ENCODE data around the gene SSBP3.

The SSBP3 gene

DNA sequence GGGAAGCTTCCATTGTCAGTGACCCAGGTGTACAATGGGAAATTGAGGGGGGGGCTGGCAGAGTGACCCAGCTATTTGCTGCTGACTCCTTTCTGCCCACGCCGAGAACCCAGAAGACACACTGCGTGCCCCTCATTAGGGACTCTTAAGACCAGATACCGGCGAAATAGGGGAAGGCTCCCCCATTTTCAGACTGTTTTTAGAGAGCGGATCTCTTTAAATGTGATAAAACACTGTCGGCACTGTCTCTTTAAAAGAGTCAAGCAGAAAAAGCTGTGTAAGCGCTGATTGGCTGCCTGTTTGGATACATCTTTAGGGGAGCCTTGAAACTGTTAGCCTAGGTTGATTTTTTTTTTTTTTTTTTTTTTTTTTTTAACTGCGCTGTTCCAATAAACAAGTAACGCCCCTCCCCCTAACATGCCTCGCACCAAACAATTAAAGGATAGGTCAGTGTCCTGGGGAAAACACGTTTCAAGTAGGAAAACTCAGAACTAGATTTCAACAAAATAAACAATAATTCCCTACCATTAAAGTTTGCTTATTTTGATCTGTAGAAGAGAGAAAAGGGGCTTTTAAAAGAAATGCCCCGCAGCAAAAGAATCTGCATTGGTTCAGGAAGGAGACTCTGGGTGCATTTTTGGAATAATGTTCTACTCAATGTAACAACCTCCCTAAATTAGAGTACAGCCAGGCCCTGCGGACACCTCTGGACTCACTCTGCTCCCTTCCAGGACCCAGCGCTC, 1.4 kb upstream of the SSBP3 start:
- peaks cover 38% of the 10 kb centered on the region for H3K4me1 ChIP-seq (ENCODE audit: insufficient read depth, low read length)
- H2AFZ ChIP-seq (ENCODE audit: low read depth, low read length) = peak overlapping the region; percentile 62
- no peaks in the 10 kb centered on the region for H3K27me3 ChIP-seq (ENCODE audit: insufficient read depth, low read length)
- H3K36me3 ChIP-seq (ENCODE audit: insufficient read depth, low read length) = peaks cover 19% of the 10 kb centered on the region
- no peaks in the 10 kb centered on the region for H3K9me3 ChIP-seq (ENCODE audit: low read length)
- peak overlapping the region; percentile 74 for H3K4me3 ChIP-seq (ENCODE audit: low read length)

DNA sequence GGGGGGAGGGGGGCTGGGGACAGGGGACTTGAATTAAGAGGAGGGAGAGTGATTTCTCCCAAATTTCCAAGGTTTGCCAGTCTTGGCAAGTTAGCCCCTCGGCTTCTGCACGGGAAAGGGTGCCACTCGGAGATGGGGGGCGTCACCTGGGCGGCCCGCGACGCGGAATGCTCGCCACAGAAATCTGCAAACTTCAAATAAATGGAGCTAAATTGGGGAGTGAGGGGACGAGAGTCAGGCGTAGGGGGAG, 885 bp upstream of the SSBP3 start:
- H3K4me3 ChIP-seq (ENCODE audit: low read length) = peak overlapping the region; percentile 74
- H3K36me3 ChIP-seq (ENCODE audit: insufficient read depth, low read length) = peaks cover 23% of the 10 kb centered on the region
- H3K4me1 ChIP-seq (ENCODE audit: insufficient read depth, low read length) = peaks cover 43% of the 10 kb centered on the region
- H3K9me3 ChIP-seq (ENCODE audit: low read length) = no peaks in the 10 kb centered on the region
- peak overlapping the region; percentile 62 for H2AFZ ChIP-seq (ENCODE audit: low read depth, low read length)
- no peaks in the 10 kb centered on the region for H3K27me3 ChIP-seq (ENCODE audit: insufficient read depth, low read length)

DNA sequence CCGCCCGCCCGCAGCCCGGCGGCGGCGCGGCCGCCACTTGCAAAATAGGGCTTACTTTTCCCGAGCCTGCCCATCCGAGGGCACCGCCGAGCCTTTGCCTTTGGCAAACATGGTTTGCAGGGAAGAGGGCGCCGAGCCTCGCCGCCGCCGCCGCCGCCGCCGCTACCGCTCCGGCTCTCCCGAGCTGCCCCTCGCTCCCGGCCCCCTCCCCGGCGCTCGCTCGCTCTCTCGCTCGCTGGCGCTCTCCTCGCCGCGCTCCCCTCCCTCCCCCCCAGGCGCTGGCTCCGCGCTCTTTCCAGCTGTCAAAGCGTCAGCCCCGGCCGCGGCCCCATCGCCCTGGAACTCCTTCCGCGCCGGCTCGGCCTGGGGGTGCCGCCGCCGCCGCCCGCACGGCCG, 298 bp downstream of the SSBP3 start:
- Histone ChIP-seq H3K36me3 (ENCODE audit: insufficient read depth, low read length) (peaks cover 35% of the 10 kb centered on the region), H3K27me3 (ENCODE audit: insufficient read depth, low read length) (no peaks in the 10 kb centered on the region), H2AFZ (ENCODE audit: low read depth, low read length) (no peak overlapping the region), H3K4me3 (ENCODE audit: low read length) (peak overlapping the region; percentile 97), H3K9me3 (ENCODE audit: low read length) (no peaks in the 10 kb centered on the region), H3K4me1 (ENCODE audit: insufficient read depth, low read length) (peaks cover 49% of the 10 kb centered on the region)

DNA sequence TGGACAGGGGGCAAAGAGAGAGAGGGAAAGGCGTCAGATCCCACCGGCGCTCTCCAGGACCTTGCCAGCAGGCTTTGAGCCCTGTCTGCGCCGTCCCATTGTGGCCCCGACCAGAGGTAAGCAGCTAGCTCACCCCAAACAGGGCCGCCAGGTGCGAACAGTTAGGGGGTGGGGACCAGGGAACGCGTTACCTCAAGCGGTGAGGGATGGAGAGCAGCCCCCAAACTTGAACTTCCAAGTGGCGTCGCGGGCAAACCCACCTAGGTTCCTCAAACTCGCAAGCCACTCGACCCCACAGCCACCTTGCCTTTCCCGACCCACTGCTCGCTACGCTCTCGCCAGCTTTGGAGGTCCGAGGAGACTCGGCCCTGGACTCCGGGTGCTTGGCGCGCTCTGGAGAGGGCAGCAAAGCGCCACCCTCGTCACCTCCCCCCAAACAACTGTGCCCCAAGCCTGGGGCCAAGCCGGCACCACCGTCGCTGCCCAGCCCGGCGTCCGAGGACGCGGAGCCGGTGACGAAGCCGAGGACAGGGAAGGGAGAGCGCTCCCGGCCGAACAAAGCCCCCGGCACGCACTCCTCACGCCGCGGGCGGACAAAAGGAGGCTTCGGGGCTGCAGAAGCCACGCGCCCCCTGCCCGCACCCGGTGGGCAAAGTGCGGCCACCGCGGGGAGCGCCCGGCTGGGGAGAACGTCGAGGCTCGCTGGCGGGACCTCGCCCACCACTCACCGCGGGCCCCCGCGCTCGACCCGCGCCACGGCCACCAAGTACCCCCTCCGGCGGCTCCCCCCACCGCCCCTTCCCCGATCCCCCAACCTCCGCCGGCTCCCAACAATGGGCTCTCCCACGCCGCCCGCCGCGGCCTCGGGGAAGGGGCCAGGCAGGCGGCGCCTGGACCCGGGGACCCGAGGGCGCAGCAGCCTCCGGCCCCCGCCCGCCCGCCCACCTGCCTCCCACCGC, 976 bp downstream of the SSBP3 start:
- Histone ChIP-seq H2AFZ (ENCODE audit: low read depth, low read length) (no peak overlapping the region), H3K27me3 (ENCODE audit: insufficient read depth, low read length) (no peaks in the 10 kb centered on the region), H3K36me3 (ENCODE audit: insufficient read depth, low read length) (peaks cover 41% of the 10 kb centered on the region), H3K4me3 (ENCODE audit: low read length) (peak overlapping the region; percentile 97), H3K4me1 (ENCODE audit: insufficient read depth, low read length) (peaks cover 53% of the 10 kb centered on the region), H3K9me3 (ENCODE audit: low read length) (no peaks in the 10 kb centered on the region)

DNA sequence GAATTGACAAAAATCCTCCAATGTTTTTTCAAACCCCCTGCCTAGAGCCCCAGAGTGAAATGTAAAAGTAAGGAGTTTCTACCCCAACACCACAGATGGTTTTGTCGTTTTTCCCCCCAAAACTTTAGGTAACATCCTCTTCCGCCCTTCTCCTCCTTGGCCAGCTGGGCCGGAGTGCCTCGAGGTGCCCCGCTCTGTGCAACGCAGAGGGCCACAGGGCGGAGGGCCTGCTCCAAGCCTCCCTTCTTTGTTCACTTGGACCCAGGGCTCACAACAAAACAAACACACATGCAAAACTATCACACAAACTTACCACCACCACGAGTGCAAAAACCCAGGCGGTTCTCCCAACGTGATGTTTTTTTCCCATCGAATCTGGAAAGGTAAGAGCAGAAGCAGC, 1.9 kb downstream of the SSBP3 start:
- Histone ChIP-seq H2AFZ (ENCODE audit: low read depth, low read length) (no peak overlapping the region), H3K4me3 (ENCODE audit: low read length) (peak overlapping the region; percentile 97), H3K27me3 (ENCODE audit: insufficient read depth, low read length) (no peaks in the 10 kb centered on the region), H3K9me3 (ENCODE audit: low read length) (no peaks in the 10 kb centered on the region), H3K4me1 (ENCODE audit: insufficient read depth, low read length) (peaks cover 53% of the 10 kb centered on the region), H3K36me3 (ENCODE audit: insufficient read depth, low read length) (peaks cover 51% of the 10 kb centered on the region)

DNA sequence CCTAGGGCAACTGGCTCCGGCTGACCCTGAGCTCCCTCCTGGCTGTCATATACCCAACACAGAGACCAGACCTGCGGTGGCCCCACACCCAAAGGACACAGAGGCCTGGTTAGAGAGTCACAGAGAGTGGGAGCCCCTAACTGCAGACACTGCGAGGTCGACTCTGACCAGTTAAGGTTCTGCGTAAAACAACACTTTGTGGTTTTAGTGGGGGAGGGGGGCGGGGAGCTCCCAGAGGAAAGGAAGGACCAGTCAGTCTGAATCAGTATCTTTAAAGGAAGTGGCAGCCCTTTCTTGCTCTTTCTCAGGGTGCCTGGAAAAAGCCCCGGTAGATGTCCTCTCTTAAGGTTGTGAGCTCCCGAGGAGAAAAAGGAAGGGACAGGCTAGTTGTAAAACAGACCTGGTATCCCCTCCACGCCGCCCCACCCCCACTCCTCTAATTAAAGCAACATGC, 2.4 kb downstream of the SSBP3 start:
- Histone ChIP-seq H3K36me3 (ENCODE audit: insufficient read depth, low read length) (peaks cover 55% of the 10 kb centered on the region), H3K4me3 (ENCODE audit: low read length) (peak overlapping the region; percentile 97), H3K4me1 (ENCODE audit: insufficient read depth, low read length) (peaks cover 53% of the 10 kb centered on the region)

DNA sequence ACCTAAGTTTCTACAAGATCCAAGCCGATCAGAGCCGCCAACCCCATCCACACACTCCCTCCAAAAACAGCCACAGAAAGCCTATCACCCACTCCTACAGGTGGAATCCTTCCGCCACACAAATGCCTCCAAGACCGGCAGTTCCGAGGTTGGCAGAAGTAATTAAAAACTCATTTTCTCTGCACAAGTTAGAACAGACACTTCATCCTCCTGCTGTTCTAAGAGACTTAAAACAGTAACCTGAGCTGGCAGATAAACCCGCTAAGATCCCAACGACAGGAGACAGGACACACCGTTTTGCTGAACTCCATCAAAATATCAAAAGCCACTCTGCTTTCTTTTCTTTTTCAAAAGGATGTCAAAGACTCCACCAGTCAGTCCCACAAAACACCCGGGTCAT, 2.8 kb downstream of the SSBP3 start:
- H3K9me3 ChIP-seq (ENCODE audit: low read length) = no peaks in the 10 kb centered on the region
- peaks cover 49% of the 10 kb centered on the region for H3K4me1 ChIP-seq (ENCODE audit: insufficient read depth, low read length)
- H2AFZ ChIP-seq (ENCODE audit: low read depth, low read length) = no peak overlapping the region
- no peaks in the 10 kb centered on the region for H3K27me3 ChIP-seq (ENCODE audit: insufficient read depth, low read length)
- peaks cover 60% of the 10 kb centered on the region for H3K36me3 ChIP-seq (ENCODE audit: insufficient read depth, low read length)
- peak overlapping the region; percentile 97 for H3K4me3 ChIP-seq (ENCODE audit: low read length)

More for the DNA sequence above, 2.4 kb downstream of the SSBP3 start:
- Histone ChIP-seq H3K27me3 (ENCODE audit: insufficient read depth, low read length) (no peaks in the 10 kb centered on the region), H2AFZ (ENCODE audit: low read depth, low read length) (no peak overlapping the region), H3K9me3 (ENCODE audit: low read length) (no peaks in the 10 kb centered on the region)

DNA sequence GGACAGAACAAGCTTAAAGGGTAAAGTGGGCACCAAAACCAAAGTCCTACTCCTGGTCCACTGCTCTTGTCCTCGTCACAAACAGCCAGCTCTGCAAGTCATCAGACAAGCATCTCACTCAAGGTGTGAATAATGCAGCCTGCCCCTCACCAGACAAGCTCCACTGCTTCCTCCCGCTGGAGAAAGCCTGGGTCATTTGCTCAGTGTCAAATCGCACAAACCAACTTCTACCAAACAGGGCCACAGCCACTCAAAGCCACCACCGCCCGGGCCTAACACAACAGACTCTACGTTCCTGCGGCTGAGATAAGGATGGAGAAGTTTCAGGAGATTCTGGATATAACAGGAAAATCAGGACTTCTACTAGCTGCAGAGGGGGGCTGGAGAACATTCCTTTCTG, 3.3 kb downstream of the SSBP3 start:
- H3K36me3 ChIP-seq (ENCODE audit: insufficient read depth, low read length) = peaks cover 65% of the 10 kb centered on the region
- H3K4me3 ChIP-seq (ENCODE audit: low read length) = peak overlapping the region; percentile 97
- H2AFZ ChIP-seq (ENCODE audit: low read depth, low read length) = no peak overlapping the region

DNA sequence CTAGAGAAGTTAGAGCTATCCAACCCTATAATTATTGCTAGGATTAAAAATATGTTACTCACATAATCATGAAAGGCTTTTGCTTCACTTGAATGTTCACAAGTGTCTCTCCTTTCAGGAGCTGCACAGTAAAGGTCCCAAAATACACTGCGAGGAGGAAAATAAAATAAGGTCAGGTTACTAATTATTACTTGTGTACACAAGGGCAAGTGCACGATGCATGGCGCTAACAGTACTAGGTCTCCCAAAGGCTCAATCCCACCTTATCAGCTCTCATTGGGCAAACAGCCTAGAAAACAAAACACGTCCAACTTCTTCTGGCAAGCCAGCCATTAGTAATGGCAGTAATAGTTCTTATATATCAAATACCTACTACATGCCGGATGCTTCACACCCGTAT, 4.4 kb downstream of the SSBP3 start:
- no peaks in the 10 kb centered on the region for H3K27me3 ChIP-seq (ENCODE audit: insufficient read depth, low read length)
- no peak overlapping the region for H2AFZ ChIP-seq (ENCODE audit: low read depth, low read length)
- no peak overlapping the region for H3K4me3 ChIP-seq (ENCODE audit: low read length)
- H3K36me3 ChIP-seq (ENCODE audit: insufficient read depth, low read length) = peaks cover 76% of the 10 kb centered on the region
- peaks cover 38% of the 10 kb centered on the region for H3K4me1 ChIP-seq (ENCODE audit: insufficient read depth, low read length)
- no peaks in the 10 kb centered on the region for H3K9me3 ChIP-seq (ENCODE audit: low read length)

More for the DNA sequence above, 3.3 kb downstream of the SSBP3 start:
- H3K27me3 ChIP-seq (ENCODE audit: insufficient read depth, low read length) = no peaks in the 10 kb centered on the region
- H3K4me1 ChIP-seq (ENCODE audit: insufficient read depth, low read length) = peaks cover 44% of the 10 kb centered on the region
- no peaks in the 10 kb centered on the region for H3K9me3 ChIP-seq (ENCODE audit: low read length)

DNA sequence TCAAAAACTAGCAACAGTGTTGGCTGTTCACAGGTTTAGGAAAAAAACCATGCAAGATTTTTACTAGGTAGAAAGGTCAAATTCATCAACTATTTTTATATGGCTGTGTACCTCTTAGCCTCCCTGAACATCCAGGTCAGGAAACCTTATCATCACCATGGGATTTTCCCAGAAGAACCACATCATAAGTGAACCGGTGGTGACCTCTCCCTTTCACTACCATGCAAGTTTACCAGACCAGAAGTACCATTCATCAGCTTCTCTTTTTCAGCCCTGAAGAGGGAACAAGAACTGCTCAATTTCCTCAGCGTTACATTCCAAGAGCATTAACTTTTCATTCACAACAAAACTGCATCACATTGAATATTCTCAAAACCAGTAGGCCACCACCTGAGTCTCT, 5.9 kb downstream of the SSBP3 start:
- no peak overlapping the region for H2AFZ ChIP-seq (ENCODE audit: low read depth, low read length)
- H3K27me3 ChIP-seq (ENCODE audit: insufficient read depth, low read length) = no peaks in the 10 kb centered on the region
- H3K36me3 ChIP-seq (ENCODE audit: insufficient read depth, low read length) = peaks cover 88% of the 10 kb centered on the region
- no peaks in the 10 kb centered on the region for H3K9me3 ChIP-seq (ENCODE audit: low read length)
- H3K4me3 ChIP-seq (ENCODE audit: low read length) = no peak overlapping the region
- H3K4me1 ChIP-seq (ENCODE audit: insufficient read depth, low read length) = peaks cover 38% of the 10 kb centered on the region

DNA sequence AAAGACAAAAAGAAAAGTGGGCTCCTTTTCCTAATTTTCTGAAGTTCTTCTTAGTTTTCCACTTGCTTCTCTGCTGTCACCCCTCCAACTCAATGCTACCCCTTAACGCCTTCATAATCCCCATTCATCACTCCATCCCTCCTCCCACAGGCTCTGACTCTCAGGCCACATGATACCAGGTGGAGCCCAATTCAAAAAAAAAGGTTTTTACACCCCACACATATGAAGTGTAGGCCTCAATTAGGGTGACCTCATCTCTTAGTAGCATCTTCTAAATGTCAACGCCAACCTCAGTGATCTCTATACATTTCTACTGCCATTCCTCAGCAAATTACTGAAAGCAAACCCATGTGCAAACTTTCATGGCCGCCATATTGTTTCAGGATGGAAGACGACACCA, 6.4 kb downstream of the SSBP3 start:
- H2AFZ ChIP-seq (ENCODE audit: low read depth, low read length) = no peak overlapping the region
- H3K36me3 ChIP-seq (ENCODE audit: insufficient read depth, low read length) = peaks cover 92% of the 10 kb centered on the region
- no peaks in the 10 kb centered on the region for H3K27me3 ChIP-seq (ENCODE audit: insufficient read depth, low read length)
- H3K9me3 ChIP-seq (ENCODE audit: low read length) = no peaks in the 10 kb centered on the region
- no peak overlapping the region for H3K4me3 ChIP-seq (ENCODE audit: low read length)
- H3K4me1 ChIP-seq (ENCODE audit: insufficient read depth, low read length) = peaks cover 35% of the 10 kb centered on the region

DNA sequence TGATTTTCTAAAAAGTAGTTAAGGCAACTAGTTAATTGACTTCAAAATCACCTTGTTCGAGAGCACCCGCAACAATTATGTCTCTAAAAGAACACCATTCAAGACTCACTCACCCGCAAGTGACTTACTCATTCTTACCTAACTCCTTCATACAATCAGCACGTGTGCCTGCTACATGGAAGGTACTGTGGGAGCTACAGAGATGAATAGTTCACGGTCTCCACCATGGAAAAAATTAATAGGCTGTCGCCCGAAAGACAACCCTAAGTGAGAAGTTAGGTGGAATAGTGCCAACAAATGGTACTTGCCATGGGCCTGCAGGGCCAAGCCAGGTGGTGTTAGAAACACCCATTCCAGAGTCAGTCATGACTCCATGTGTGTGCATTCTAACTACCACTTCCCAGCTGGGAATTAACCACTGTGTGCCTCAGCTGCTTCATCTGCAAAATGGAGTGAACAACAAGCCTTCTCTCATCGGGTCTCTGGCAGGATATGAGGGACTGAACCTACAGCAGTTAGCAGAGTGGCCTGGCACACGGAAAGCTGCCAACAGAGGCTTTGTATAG, 7.1 kb downstream of the SSBP3 start:
- no peak overlapping the region for H3K4me3 ChIP-seq (ENCODE audit: low read length)
- no peaks in the 10 kb centered on the region for H3K9me3 ChIP-seq (ENCODE audit: low read length)
- no peak overlapping the region for H2AFZ ChIP-seq (ENCODE audit: low read depth, low read length)
- H3K36me3 ChIP-seq (ENCODE audit: insufficient read depth, low read length) = peaks cover 90% of the 10 kb centered on the region
- no peaks in the 10 kb centered on the region for H3K27me3 ChIP-seq (ENCODE audit: insufficient read depth, low read length)
- H3K4me1 ChIP-seq (ENCODE audit: insufficient read depth, low read length) = peaks cover 29% of the 10 kb centered on the region

DNA sequence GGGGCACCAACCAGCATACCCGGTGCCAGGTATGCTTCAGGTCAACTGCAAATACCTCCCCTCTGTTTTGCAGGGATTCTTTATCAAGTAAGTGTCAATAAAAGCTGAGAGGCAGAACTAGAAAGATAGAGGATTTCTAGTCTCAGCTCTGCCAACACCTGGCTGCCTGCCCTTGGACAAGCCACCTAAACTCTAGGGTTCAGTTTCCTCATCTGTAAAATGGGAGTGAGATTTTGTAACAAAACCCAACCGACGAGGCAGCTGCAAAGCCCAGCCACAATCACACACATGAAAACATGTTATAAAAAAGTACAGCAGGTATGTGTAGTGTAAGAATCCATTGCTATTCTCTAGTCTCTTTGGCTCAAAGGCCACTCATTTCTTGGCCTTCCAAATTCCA, 8.2 kb downstream of the SSBP3 start:
- H3K4me1 ChIP-seq (ENCODE audit: insufficient read depth, low read length) = peaks cover 19% of the 10 kb centered on the region
- no peak overlapping the region for H3K4me3 ChIP-seq (ENCODE audit: low read length)
- H3K36me3 ChIP-seq (ENCODE audit: insufficient read depth, low read length) = peaks cover 88% of the 10 kb centered on the region
- no peaks in the 10 kb centered on the region for H3K9me3 ChIP-seq (ENCODE audit: low read length)
- no peaks in the 10 kb centered on the region for H3K27me3 ChIP-seq (ENCODE audit: insufficient read depth, low read length)
- H2AFZ ChIP-seq (ENCODE audit: low read depth, low read length) = no peak overlapping the region
